GM23338 (cell line): Measurements from ENCODE around the gene CFAP141.

Experiments
- CREB1 ChIP-seq: fragments of 250-450 bp; sonication (Bioruptor Pico); IDR thresholded peaks from 2 replicates; pipeline ENCODE4 v1.5.0; 2020; ENCODE audit warnings: low read depth, mild to moderate bottlenecking, moderate library complexity
- ETS1 ChIP-seq: IDR thresholded peaks from 2 replicates; pipeline ENCODE4 v1.6.1; 2016; ENCODE audit warnings: antibody characterized with exemption
- EZH2 ChIP-seq: fragments of 200-600 bp; sonication (generic); IDR thresholded peaks from one replicate; pipeline ENCODE4 v1.8.0; 2017; ENCODE audit warnings: antibody characterized with exemption, mild to moderate bottlenecking, low read depth; ENCODE audit not compliant: unreplicated experiment
- EZH2phosphoT487 ChIP-seq: fragments of 200-600 bp; sonication (generic); IDR thresholded peaks from one replicate; pipeline ENCODE4 v1.8.1; 2018; ENCODE audit warnings: antibody characterized with exemption; ENCODE audit not compliant: unreplicated experiment
- JUNB ChIP-seq: IDR thresholded peaks from one replicate; pipeline ENCODE4 v1.6.1; 2016; ENCODE audit warnings: antibody characterized with exemption; ENCODE audit not compliant: unreplicated experiment
- NANOG ChIP-seq: IDR thresholded peaks from 2 replicates; pipeline ENCODE4 v1.6.1; 2016; ENCODE audit warnings: antibody characterized with exemption, borderline replicate concordance
- POLR2AphosphoS5 ChIP-seq: IDR thresholded peaks from 2 replicates; pipeline ENCODE4 v1.6.1; 2016; ENCODE audit warnings: antibody characterized with exemption, low read depth
- STAT1 ChIP-seq: IDR thresholded peaks from one replicate; pipeline ENCODE4 v1.6.1; 2016; ENCODE audit warnings: antibody characterized with exemption; ENCODE audit not compliant: unreplicated experiment
- ZNF114 ChIP-seq: fragments of 250-450 bp; sonication (Bioruptor Pico); IDR thresholded peaks from 2 replicates; pipeline ENCODE4 v1.5.0; 2020; ENCODE audit warnings: mild to moderate bottlenecking, moderate library complexity
- ZNF331 ChIP-seq: fragments of 250-450 bp; sonication (Bioruptor Pico); IDR thresholded peaks from 2 replicates; pipeline ENCODE4 v1.5.0; 2020; ENCODE audit warnings: low read depth, mild to moderate bottlenecking, moderate library complexity
- TF ChIP-seq, protein P1 (sequence below), 2 experiments: fragments of 200-600 bp in 1 of 2; sonication (generic) in 1 of 2; conservative IDR thresholded peaks; 2 replicates each; pipeline versions ENCODE4 v1.5.1 to v1.6.1; 2016 to 2017; ENCODE audit warnings: antibody characterized with exemption in 2 of 2, low read depth in 2 of 2, mild to moderate bottlenecking in 2 of 2, moderate library complexity in 1 of 2
- TF ChIP-seq, protein P2 (sequence below): IDR thresholded peaks from one replicate; pipeline ENCODE4 v1.6.1; 2018; ENCODE audit warnings: antibody characterized with exemption; ENCODE audit not compliant: unreplicated experiment
- TF ChIP-seq, protein P3 (sequence below): fragments of 250-450 bp; sonication (Bioruptor Pico); IDR thresholded peaks from 2 replicates; pipeline ENCODE4 v1.5.0; 2020; ENCODE audit warnings: mild to moderate bottlenecking, moderate library complexity

DNA sequence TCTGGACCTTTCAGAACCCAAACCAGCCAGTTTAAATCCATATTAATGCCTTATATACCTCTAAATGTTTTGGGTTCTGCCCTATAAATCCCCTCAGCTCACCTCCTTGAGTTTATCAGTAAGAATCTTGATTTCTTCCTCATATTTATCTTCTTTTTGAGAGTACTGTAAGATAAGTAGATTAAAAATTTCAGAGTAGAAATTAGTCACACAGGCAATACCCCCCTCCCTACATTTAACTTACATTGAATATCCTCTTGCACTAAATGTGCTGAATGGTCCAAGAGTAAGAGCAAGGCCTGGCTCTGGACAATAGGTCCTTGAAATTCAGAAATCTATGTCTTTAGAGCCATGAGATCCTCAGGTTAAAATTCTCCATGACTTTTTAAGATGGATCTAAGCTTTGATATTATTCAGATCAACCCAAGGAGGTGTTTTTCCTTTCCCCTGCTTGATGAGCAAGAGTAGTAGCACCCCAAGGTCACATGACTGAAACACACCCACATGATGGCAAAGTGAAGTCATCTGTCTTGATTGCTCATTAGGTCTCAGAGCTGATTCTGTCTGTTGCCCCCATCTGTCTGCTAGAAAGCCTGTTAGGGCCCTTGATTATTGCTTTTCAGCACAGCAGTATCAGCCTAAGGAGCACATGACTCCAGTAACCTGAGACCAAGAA, 35.4 kb downstream of the CFAP141 start:
- TF ChIP-seq EZH2phosphoT487 (no peak), EZH2 (no peak), CREB1 (CRISPR knock-in tag) (no peak), POLR2AphosphoS5 (no peak), ETS1 (no peak), JUNB (no peak), ZNF331 (CRISPR knock-in tag) (no peak), ZNF114 (CRISPR knock-in tag) (no peak), NANOG (no peak), STAT1 (no peak)
- TF ChIP-seq, protein P1, sequence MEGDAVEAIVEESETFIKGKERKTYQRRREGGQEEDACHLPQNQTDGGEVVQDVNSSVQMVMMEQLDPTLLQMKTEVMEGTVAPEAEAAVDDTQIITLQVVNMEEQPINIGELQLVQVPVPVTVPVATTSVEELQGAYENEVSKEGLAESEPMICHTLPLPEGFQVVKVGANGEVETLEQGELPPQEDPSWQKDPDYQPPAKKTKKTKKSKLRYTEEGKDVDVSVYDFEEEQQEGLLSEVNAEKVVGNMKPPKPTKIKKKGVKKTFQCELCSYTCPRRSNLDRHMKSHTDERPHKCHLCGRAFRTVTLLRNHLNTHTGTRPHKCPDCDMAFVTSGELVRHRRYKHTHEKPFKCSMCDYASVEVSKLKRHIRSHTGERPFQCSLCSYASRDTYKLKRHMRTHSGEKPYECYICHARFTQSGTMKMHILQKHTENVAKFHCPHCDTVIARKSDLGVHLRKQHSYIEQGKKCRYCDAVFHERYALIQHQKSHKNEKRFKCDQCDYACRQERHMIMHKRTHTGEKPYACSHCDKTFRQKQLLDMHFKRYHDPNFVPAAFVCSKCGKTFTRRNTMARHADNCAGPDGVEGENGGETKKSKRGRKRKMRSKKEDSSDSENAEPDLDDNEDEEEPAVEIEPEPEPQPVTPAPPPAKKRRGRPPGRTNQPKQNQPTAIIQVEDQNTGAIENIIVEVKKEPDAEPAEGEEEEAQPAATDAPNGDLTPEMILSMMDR (conservative IDR thresholded peaks at IDR 0.05; ENCODE audit: low read depth in 2 of 2), result no peak
- TF ChIP-seq, protein P2, sequence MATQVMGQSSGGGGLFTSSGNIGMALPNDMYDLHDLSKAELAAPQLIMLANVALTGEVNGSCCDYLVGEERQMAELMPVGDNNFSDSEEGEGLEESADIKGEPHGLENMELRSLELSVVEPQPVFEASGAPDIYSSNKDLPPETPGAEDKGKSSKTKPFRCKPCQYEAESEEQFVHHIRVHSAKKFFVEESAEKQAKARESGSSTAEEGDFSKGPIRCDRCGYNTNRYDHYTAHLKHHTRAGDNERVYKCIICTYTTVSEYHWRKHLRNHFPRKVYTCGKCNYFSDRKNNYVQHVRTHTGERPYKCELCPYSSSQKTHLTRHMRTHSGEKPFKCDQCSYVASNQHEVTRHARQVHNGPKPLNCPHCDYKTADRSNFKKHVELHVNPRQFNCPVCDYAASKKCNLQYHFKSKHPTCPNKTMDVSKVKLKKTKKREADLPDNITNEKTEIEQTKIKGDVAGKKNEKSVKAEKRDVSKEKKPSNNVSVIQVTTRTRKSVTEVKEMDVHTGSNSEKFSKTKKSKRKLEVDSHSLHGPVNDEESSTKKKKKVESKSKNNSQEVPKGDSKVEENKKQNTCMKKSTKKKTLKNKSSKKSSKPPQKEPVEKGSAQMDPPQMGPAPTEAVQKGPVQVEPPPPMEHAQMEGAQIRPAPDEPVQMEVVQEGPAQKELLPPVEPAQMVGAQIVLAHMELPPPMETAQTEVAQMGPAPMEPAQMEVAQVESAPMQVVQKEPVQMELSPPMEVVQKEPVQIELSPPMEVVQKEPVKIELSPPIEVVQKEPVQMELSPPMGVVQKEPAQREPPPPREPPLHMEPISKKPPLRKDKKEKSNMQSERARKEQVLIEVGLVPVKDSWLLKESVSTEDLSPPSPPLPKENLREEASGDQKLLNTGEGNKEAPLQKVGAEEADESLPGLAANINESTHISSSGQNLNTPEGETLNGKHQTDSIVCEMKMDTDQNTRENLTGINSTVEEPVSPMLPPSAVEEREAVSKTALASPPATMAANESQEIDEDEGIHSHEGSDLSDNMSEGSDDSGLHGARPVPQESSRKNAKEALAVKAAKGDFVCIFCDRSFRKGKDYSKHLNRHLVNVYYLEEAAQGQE, result no peak
- TF ChIP-seq, protein P3, sequence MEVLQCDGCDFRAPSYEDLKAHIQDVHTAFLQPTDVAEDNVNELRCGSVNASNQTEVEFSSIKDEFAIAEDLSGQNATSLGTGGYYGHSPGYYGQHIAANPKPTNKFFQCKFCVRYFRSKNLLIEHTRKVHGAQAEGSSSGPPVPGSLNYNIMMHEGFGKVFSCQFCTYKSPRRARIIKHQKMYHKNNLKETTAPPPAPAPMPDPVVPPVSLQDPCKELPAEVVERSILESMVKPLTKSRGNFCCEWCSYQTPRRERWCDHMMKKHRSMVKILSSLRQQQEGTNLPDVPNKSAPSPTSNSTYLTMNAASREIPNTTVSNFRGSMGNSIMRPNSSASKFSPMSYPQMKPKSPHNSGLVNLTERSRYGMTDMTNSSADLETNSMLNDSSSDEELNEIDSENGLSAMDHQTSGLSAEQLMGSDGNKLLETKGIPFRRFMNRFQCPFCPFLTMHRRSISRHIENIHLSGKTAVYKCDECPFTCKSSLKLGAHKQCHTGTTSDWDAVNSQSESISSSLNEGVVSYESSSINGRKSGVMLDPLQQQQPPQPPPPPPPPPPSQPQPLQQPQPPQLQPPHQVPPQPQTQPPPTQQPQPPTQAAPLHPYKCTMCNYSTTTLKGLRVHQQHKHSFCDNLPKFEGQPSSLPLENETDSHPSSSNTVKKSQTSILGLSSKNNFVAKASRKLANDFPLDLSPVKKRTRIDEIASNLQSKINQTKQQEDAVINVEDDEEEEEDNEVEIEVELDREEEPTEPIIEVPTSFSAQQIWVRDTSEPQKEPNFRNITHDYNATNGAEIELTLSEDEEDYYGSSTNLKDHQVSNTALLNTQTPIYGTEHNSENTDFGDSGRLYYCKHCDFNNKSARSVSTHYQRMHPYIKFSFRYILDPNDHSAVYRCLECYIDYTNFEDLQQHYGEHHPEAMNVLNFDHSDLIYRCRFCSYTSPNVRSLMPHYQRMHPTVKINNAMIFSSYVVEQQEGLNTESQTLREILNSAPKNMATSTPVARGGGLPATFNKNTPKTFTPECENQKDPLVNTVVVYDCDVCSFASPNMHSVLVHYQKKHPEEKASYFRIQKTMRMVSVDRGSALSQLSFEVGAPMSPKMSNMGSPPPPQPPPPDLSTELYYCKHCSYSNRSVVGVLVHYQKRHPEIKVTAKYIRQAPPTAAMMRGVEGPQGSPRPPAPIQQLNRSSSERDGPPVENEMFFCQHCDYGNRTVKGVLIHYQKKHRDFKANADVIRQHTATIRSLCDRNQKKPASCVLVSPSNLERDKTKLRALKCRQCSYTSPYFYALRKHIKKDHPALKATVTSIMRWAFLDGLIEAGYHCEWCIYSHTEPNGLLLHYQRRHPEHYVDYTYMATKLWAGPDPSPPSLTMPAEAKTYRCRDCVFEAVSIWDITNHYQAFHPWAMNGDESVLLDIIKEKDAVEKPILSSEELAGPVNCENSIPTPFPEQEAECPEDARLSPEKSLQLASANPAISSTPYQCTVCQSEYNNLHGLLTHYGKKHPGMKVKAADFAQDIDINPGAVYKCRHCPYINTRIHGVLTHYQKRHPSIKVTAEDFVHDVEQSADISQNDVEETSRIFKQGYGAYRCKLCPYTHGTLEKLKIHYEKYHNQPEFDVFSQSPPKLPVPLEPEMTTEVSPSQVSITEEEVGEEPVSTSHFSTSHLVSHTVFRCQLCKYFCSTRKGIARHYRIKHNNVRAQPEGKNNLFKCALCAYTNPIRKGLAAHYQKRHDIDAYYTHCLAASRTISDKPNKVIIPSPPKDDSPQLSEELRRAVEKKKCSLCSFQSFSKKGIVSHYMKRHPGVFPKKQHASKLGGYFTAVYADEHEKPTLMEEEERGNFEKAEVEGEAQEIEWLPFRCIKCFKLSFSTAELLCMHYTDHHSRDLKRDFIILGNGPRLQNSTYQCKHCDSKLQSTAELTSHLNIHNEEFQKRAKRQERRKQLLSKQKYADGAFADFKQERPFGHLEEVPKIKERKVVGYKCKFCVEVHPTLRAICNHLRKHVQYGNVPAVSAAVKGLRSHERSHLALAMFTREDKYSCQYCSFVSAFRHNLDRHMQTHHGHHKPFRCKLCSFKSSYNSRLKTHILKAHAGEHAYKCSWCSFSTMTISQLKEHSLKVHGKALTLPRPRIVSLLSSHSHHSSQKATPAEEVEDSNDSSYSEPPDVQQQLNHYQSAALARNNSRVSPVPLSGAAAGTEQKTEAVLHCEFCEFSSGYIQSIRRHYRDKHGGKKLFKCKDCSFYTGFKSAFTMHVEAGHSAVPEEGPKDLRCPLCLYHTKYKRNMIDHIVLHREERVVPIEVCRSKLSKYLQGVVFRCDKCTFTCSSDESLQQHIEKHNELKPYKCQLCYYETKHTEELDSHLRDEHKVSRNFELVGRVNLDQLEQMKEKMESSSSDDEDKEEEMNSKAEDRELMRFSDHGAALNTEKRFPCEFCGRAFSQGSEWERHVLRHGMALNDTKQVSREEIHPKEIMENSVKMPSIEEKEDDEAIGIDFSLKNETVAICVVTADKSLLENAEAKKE, result no peak
